Activated gamma-delta T cell treated with anti-CD3 and anti-CD28 coated beads, Interleukin-2, amount 50 U/mL, for 16 hours (primary cell): ENCODE measurements around the gene ZNF445.
"Not testable (repeated sequence)": the region's sequence is repeated elsewhere in the genome, so short reads cannot be mapped to it uniquely, and the experiment has no call there.

ENCODE experiments used
- DNase-seq: peaks from one replicate; pipeline ENCODE4 v3.0.0-alpha.2; 2020; ENCODE audit warnings: low read depth

Gene ZNF445

GRCh38 chr3:44398853-44399252 lies 78.6 kb downstream of the ZNF445 start:
- DNase-seq = no peak

- not testable (repeated sequence) for DNase-seq
Observed at GRCh38 chr3:44398271-44398670, 79.2 kb downstream of the ZNF445 start.

DNA sequence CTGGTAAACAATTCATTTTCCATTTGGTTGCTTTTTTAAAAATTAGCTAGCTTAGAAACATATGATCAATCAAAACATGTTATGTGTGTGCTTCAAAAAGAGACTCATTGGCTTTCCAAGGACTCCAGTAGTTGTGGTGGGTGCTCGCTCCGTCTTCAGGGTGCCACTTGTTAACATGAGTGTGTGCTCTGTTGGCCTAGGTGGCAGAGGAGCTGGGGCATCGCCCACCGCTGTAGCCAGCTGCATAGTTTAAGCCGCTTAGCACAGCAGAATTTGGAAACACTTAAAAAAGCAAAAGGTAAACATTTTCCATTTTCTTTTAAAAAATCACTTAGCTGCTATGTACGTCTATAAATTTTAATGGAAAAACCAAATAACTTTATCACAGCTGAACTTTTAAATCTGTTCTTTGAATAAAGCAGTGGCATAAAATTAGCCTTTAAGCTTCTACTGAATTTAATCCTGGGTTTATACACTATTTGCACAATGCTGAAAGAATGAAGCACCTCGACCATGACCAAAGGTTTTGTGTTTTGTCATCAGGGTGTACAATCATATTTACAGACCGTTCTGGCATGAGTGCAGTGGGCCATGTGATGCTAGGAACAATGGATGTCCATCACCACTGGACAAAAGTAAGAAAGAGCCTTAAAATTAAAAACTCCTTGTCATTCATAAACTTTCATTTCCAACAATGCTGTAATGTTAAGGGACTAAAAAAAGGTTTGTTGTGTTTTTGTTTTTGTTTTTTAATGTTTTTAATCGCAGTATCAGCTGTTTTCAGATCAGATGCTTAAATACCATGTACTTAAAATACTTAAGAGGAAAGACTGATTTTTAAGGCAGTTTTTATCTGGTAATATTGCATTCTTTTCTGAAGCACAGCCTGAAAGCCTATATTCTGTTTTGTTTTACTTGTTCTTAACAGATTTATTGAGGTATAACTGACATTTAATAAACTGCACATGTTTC lies 81.0 kb downstream of the ZNF445 start:
- DNase-seq = no peak

GRCh38 chr3:44395714-44396113 lies 81.8 kb downstream of the ZNF445 start:
- no peak for DNase-seq

DNA sequence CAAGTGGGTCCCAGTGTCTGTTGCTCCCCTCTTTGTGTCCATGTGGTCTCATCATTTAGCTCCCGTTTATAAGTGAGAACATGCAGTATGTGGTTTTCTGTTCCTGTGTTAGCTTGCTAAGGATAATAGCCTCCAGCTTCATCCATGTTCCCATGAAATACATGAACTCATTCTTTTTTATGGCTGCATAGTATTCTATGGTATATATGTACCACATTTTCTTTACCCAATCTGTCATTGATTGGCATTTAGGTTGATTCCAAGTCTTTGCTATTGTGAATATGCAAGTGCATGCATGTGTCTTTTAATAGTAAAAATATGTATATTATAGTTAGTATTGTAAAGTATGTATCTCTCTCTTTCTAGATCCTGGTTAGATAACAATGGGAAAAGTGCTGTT lies 85.0 kb downstream of the ZNF445 start:
- DNase-seq = no peak

DNA sequence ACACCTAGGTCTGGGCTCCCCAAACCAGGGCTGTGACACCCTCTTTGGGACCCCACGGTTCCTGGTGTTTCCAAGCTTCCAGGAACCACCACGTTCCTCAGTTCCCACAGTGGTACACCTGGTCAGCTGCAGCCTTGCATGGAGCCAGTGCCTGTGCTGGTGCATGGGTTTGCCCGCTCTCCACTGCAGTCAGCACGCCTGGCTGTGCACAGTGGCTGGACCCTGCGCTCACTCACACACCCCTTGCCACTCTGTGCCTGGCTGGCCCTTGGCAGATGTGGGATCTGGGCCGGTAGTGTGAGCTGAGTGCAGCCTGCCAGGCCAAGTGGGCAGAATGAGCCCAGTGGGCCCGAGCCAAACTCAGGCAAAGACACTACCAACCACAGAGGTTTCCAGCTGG lies 90.1 kb downstream of the ZNF445 start:
- DNase-seq = no peak
